IMR-90 (cell line): ENCODE measurements around the gene SGK2. TPM values are rescaled to one million over a fixed set of nuclear protein-coding genes. Genes with fewer than 3 reads are reported as not detected.

Experiments
- ATAC-seq: fragments of 200-7000 bp; cut with Tn5 transposase; 2 replicates; pipeline ENCODE4 v1.9.1; 2020; ENCODE audit warnings: low read depth, mild to moderate bottlenecking, moderate library complexity
- BruUV-seq: library from RNA; stranded (reverse); fragments of 400-500 nt; replicated peaks from 2 replicates; lab custom pipeline; 2021; lab: Mats Ljungman, UMichigan
- CTCF ChIA-PET: fragments of 300-600 bp; formaldehyde crosslinking; extraction: SDS; loops from one replicate; lab custom pipeline; 2021; ENCODE audit warnings: antibody characterized with exemption; lab: Yijun Ruan, JAX
- POLR2A ChIA-PET: fragments of 300-600 bp; sonication (Branson Sonifier 250); formaldehyde crosslinking; loops from one replicate; lab custom pipeline; 2022; ENCODE audit warnings: antibody characterized with exemption; ENCODE audit not compliant: unreplicated experiment; lab: Charles Lee
- DNase-seq: peaks from one replicate; pipeline ENCODE4 v3.0.0; 2013
- H2AFZ ChIP-seq: replicated peaks from 2 replicates; pipeline ENCODE3; 2013; ENCODE audit warnings: low read length, mild to moderate bottlenecking; ENCODE audit not compliant: poor library complexity
- H2AK5ac ChIP-seq: 2 replicates; pipeline ENCODE4 v1.6.1; 2013; ENCODE audit warnings: low read depth, low read length, inconsistent platforms
- H2AK9ac ChIP-seq: replicated peaks from 2 replicates; pipeline ENCODE3; 2013; ENCODE audit warnings: mild to moderate bottlenecking, low read depth, low read length, moderate library complexity; ENCODE audit not compliant: poor library complexity
- H2BK120ac ChIP-seq: 2 replicates; pipeline ENCODE4 v1.6.1; 2013; ENCODE audit warnings: low read depth, low read length, inconsistent platforms
- H2BK15ac ChIP-seq: 3 replicates; pipeline ENCODE4 v1.6.1; 2013; ENCODE audit warnings: low read depth, low read length, inconsistent platforms
- H2BK20ac ChIP-seq: 2 replicates; pipeline ENCODE4 v1.6.1; 2013; ENCODE audit warnings: low read depth, mild to moderate bottlenecking, inconsistent platforms, low read length, moderate library complexity
- H2BK5ac ChIP-seq: 2 replicates; pipeline ENCODE4 v1.6.1; 2013; ENCODE audit warnings: mild to moderate bottlenecking, low read depth, low read length, inconsistent platforms; ENCODE audit not compliant: poor library complexity, severe bottlenecking
- H3K14ac ChIP-seq: replicated peaks from 2 replicates; pipeline ENCODE4 v1.6.1; 2013; ENCODE audit warnings: low read depth, low read length, inconsistent platforms
- H3K18ac ChIP-seq: 2 replicates; pipeline ENCODE4 v1.6.1; 2013; ENCODE audit warnings: low read depth, low read length, control low read depth
- H3K23ac ChIP-seq: 2 replicates; pipeline ENCODE4 v1.6.1; 2013; ENCODE audit warnings: low read depth, low read length, inconsistent platforms
- H3K27ac ChIP-seq: 2 replicates; pipeline ENCODE4 v1.5.1; 2013; ENCODE audit warnings: mild to moderate bottlenecking, control low read depth, low read length; ENCODE audit not compliant: insufficient read depth
- H3K27me3 ChIP-seq: 2 replicates; pipeline ENCODE4 v1.6.1; 2013; ENCODE audit warnings: low read length; ENCODE audit not compliant: control insufficient read depth, insufficient read depth
- H3K36me3 ChIP-seq: 2 replicates; pipeline ENCODE4 v1.6.1; 2013; ENCODE audit warnings: low read length, mixed read lengths; ENCODE audit not compliant: control insufficient read depth, insufficient read depth
- H3K4ac ChIP-seq: 2 replicates; pipeline ENCODE4 v1.6.1; 2013; ENCODE audit warnings: low read depth, low read length, inconsistent platforms
- H3K4me1 ChIP-seq: 2 replicates; pipeline ENCODE4 v1.6.1; 2013; ENCODE audit warnings: low read length, mixed read lengths; ENCODE audit not compliant: control insufficient read depth, insufficient read depth
- H3K4me2 ChIP-seq: 2 replicates; pipeline ENCODE4 v1.6.1; 2013; ENCODE audit warnings: low read depth, mild to moderate bottlenecking, control low read depth, low read length, moderate library complexity
- H3K4me3 ChIP-seq: 2 replicates; pipeline ENCODE4 v1.5.1; 2013; ENCODE audit warnings: low read depth, mild to moderate bottlenecking, control low read depth, low read length, moderate library complexity; ENCODE audit not compliant: insufficient read depth
- H3K56ac ChIP-seq: 2 replicates; pipeline ENCODE4 v1.6.1; 2013; ENCODE audit warnings: low read length, inconsistent platforms; ENCODE audit not compliant: insufficient read depth; ENCODE audit errors: extremely low read depth
- H3K79me1 ChIP-seq, 2 experiments: 2 replicates each; pipeline ENCODE4 v1.6.1; 2013; ENCODE audit warnings: low read length in 2 of 2, inconsistent platforms in 1 of 2, low read depth in 1 of 2
- H3K9ac ChIP-seq: 2 replicates; pipeline ENCODE4 v1.6.1; 2013; ENCODE audit warnings: low read depth, low read length, control low read depth
- H3K9me1 ChIP-seq: 2 replicates; pipeline ENCODE4 v1.6.1; 2013; ENCODE audit warnings: low read length, inconsistent platforms; ENCODE audit not compliant: insufficient read depth
- H3K9me3 ChIP-seq: 2 replicates; pipeline ENCODE4 v1.6.1; 2013; ENCODE audit warnings: low read length; ENCODE audit not compliant: control insufficient read depth, insufficient read depth
- H4K20me1 ChIP-seq: 2 replicates; pipeline ENCODE4 v1.6.1; 2013; ENCODE audit warnings: low read length, inconsistent platforms; ENCODE audit not compliant: insufficient read depth
- H4K5ac ChIP-seq: 2 replicates; pipeline ENCODE4 v1.6.1; 2013; ENCODE audit warnings: mild to moderate bottlenecking, low read depth, low read length, control low read depth
- H4K8ac ChIP-seq, 2 experiments: 2 replicates each; pipeline ENCODE4 v1.6.1; 2013; ENCODE audit warnings: low read depth in 2 of 2, low read length in 2 of 2, control low read depth in 1 of 2, inconsistent platforms in 1 of 2
- H4K91ac ChIP-seq: 2 replicates; pipeline ENCODE4 v1.6.1; 2013; ENCODE audit warnings: low read depth, low read length, inconsistent platforms; ENCODE audit not compliant: insufficient read depth
- BHLHE40 ChIP-seq: fragments of 150-350 bp; IDR thresholded peaks from 2 replicates; pipeline ENCODE4 v1.6.1; 2016; ENCODE audit warnings: mild to moderate bottlenecking, low read depth, low read length
- CEBPB ChIP-seq: IDR thresholded peaks from 2 replicates; pipeline ENCODE4 v1.6.1; 2012; ENCODE audit warnings: low read depth, low read length, improper control_type of control experiment
- CHD1 ChIP-seq: IDR thresholded peaks from 2 replicates; pipeline ENCODE4 v1.6.1; 2012; ENCODE audit warnings: low read depth, low read length, improper control_type of control experiment
- ELK1 ChIP-seq: fragments of 150-350 bp; IDR thresholded peaks from 2 replicates; pipeline ENCODE4 v1.6.1; 2016; ENCODE audit warnings: low read depth, mild to moderate bottlenecking, low read length, moderate library complexity, borderline replicate concordance
- FOS ChIP-seq: fragments of 150-350 bp; IDR thresholded peaks from 2 replicates; pipeline ENCODE4 v1.6.1; 2016; ENCODE audit warnings: low read depth, low read length
- MAFK ChIP-seq: IDR thresholded peaks from 2 replicates; pipeline ENCODE4 v1.6.1; 2012; ENCODE audit warnings: low read depth, low read length, improper control_type of control experiment
- MAZ ChIP-seq: IDR thresholded peaks from 2 replicates; pipeline ENCODE4 v1.6.1; 2012; ENCODE audit warnings: low read depth, mild to moderate bottlenecking, low read length, improper control_type of control experiment, moderate library complexity, borderline replicate concordance
- MXI1 ChIP-seq: IDR thresholded peaks from 2 replicates; pipeline ENCODE4 v1.6.1; 2012; ENCODE audit warnings: low read depth, mild to moderate bottlenecking, low read length, moderate library complexity, borderline replicate concordance
- RAD21 ChIP-seq: IDR thresholded peaks from 2 replicates; pipeline ENCODE4 v1.6.1; 2012; ENCODE audit warnings: low read length, improper control_type of control experiment
- RCOR1 ChIP-seq: IDR thresholded peaks from 2 replicates; pipeline ENCODE4 v1.6.1; 2012; ENCODE audit warnings: mild to moderate bottlenecking, low read length, improper control_type of control experiment; ENCODE audit not compliant: insufficient replicate concordance
- RFX5 ChIP-seq: IDR thresholded peaks from 2 replicates; pipeline ENCODE4 v1.8.0; 2012; ENCODE audit warnings: low read depth, mild to moderate bottlenecking, low read length, moderate library complexity
- SMC3 ChIP-seq: fragments of 150-350 bp; IDR thresholded peaks from 2 replicates; pipeline ENCODE4 v1.6.1; 2016; ENCODE audit warnings: low read depth, mild to moderate bottlenecking, antibody characterized with exemption, low read length, moderate library complexity
- WGBS, 2 experiments: methylation state at CpG; one replicate each; pipeline versions ENCODE4 v1.1.5 to v1.1.7; 2013; ENCODE audit warnings: missing lambda C conversion rate in 2 of 2; ENCODE audit not compliant: insufficient read length in 1 of 2; ENCODE audit errors: extremely low coverage in 2 of 2; 5-methylcytosine and 5-hydroxymethylcytosine counted together
- dilution Hi-C: fragments of 300-500 bp; cut with HindIII; formaldehyde crosslinking; loops from one replicate; pipeline ENCODE4 v1.14.3; 2018; ENCODE audit warnings: low sequenced_read_pairs; ENCODE audit not compliant: unreplicated experiment
- in situ Hi-C: fragments of 300-500 bp; cut with MboI; formaldehyde crosslinking; loops from 3 replicates; pipeline ENCODE4 v1.14.3; 2019; ENCODE audit warnings: low sequenced_read_pairs, inconsistent platforms, mixed read lengths
- intact Hi-C: fragments of 100-400 bp; cut with micrococcal nuclease; formaldehyde crosslinking; loops from 2 replicates; pipeline ENCODE4 v1.10.0; 2022
- polyA plus RNA-seq, 3 experiments: library from polyadenylated mRNA; depleted of rRNA; stranded (reverse); fragments of >200 nt; gene quantifications; 2 replicates each; pipeline ENCODE4 v1.2.3, GENCODE V29; 2012; ENCODE audit warnings: low replicate concordance in 1 of 3
- total RNA-seq: library from RNA; depleted of rRNA; stranded (reverse); fragments of >200 nt; gene quantifications from 2 replicates; pipeline ENCODE4 v1.2.3, GENCODE V29; 2012
- TF ChIP-seq, protein P1 (sequence below): conservative IDR thresholded peaks from 2 replicates; pipeline ENCODE4 v1.5.1; 2012; ENCODE audit warnings: mild to moderate bottlenecking, low read depth, low read length, improper control_type of control experiment

SGK2 gene
- total and polyA plus RNA-seq, 2 of the 4 experiments (the other 2 are of a cell fraction): under 0.01 to 0.10 TPM

DNA sequence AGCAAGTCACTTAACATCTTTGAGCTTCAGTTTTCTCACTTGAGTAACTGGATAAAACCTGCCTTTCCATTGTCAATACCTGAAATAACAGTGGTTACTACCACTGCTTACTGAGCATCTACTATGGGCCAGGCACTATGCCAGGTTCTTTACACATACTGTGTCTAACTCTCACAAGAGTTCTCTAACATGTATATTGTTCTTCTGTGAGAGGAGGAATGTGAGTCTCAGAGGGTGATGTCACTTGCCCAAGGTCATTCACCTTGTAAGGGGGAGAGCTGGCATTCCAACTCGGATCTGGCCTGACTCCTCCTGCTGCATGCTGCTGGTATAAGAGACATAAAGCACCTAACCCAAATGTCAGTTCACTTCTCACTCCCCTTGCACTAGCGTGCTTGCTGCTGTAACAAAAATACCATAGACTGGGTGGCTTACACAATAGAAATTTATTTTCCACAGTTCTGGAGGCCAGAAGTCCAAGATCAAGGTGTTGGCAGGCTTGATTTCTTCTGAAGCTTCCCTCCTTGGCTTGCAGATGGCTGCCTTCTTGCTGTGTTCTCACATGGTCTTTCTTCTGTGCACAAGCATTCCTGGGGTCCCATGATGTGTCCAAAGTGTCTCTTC lies 21.9 kb upstream of the SGK2 start:
- Histone ChIP-seq H3K23ac (no peak overlapping the region), H3K14ac (no peak overlapping the region), H3K79me1 (no peaks in the 10 kb centered on the region), H3K9ac (no peak overlapping the region), H2BK5ac (no peak overlapping the region), H2BK20ac (no peak overlapping the region), H4K8ac (no peak overlapping the region), H2AK5ac (no peak overlapping the region), H3K9me3 (no peaks in the 10 kb centered on the region), H3K4ac (no peak overlapping the region), H2BK120ac (no peak overlapping the region), H2AK9ac (no peak overlapping the region), H3K56ac (no peak overlapping the region), H2BK15ac (no peak overlapping the region), H4K5ac (no peak overlapping the region), H4K20me1 (no peaks in the 10 kb centered on the region), H3K27ac (no peak overlapping the region), H2AFZ (no peak overlapping the region), H3K9me1 (no peaks in the 10 kb centered on the region), H4K91ac (no peak overlapping the region), H3K36me3 (peaks cover 3% of the 10 kb centered on the region), H3K18ac (no peak overlapping the region), H3K27me3 (no peaks in the 10 kb centered on the region; the same call in 1 of the 2 replicates), H3K4me3 (no peak overlapping the region), H3K4me2 (no peak overlapping the region), H3K4me1 (peaks cover 3% of the 10 kb centered on the region; the same call in 1 of the 2 replicates)
- dilution Hi-C loops (no loop called here), intact Hi-C loops (loop anchor here (5.0 kb wide), 1 partner anchor 210 kb away; no protein-coding TSS in a partner anchor), in situ Hi-C loops (loop anchor here (5.0 to 10.0 kb wide), 2 partner anchors 158 to 545 kb away; no protein-coding TSS in a partner anchor)
- ChIA-PET POLR2A (no interaction called here), CTCF (no interaction called here)
- no CpG with 5 or more reads among the region's 2 CpGs for WGBS, 2 experiments
- ATAC-seq (no peak), DNase-seq (peak; percentile 33)
- TF ChIP-seq MAFK: no peak
- no peak for TF ChIP-seq FOS
- no peak for TF ChIP-seq RFX5
- no peak for TF ChIP-seq CEBPB
- TF ChIP-seq CHD1: no peak
- no peak for TF ChIP-seq RAD21
- TF ChIP-seq, protein P1, sequence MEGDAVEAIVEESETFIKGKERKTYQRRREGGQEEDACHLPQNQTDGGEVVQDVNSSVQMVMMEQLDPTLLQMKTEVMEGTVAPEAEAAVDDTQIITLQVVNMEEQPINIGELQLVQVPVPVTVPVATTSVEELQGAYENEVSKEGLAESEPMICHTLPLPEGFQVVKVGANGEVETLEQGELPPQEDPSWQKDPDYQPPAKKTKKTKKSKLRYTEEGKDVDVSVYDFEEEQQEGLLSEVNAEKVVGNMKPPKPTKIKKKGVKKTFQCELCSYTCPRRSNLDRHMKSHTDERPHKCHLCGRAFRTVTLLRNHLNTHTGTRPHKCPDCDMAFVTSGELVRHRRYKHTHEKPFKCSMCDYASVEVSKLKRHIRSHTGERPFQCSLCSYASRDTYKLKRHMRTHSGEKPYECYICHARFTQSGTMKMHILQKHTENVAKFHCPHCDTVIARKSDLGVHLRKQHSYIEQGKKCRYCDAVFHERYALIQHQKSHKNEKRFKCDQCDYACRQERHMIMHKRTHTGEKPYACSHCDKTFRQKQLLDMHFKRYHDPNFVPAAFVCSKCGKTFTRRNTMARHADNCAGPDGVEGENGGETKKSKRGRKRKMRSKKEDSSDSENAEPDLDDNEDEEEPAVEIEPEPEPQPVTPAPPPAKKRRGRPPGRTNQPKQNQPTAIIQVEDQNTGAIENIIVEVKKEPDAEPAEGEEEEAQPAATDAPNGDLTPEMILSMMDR: no peak
- TF ChIP-seq ELK1: no peak
- TF ChIP-seq MAZ: no peak
- no peak for TF ChIP-seq SMC3
- TF ChIP-seq RCOR1: no peak
- TF ChIP-seq MXI1: no peak
- TF ChIP-seq BHLHE40: no peak
- BruUV-seq: no TSS peak
